GM23248 (cell line): ENCODE data around the gene CD244. TPM values are rescaled to one million over a fixed set of nuclear protein-coding genes. Genes with fewer than 3 reads are reported as not detected.

Experiments used
- DNase-seq: peaks from one replicate; pipeline ENCODE4 v3.0.0-alpha.2; 2015
- H2AFZ ChIP-seq: fragments of 200-600 bp; sonication (generic); 2 replicates; pipeline ENCODE4 v1.6.1; 2016; ENCODE audit warnings: antibody characterized with exemption
- H3F3A ChIP-seq: fragments of 200-600 bp; sonication (generic); 2 replicates; pipeline ENCODE4 v1.6.1; 2016; ENCODE audit warnings: mild to moderate bottlenecking, antibody characterized with exemption, mixed run types; ENCODE audit not compliant: insufficient read depth
- H3K27ac ChIP-seq: fragments of 200-600 bp; sonication (generic); 2 replicates; pipeline ENCODE4 v1.5.1; 2016; ENCODE audit warnings: mild to moderate bottlenecking
- H3K27me3 ChIP-seq: fragments of 200-600 bp; sonication (generic); replicated peaks from 2 replicates; pipeline ENCODE4 v1.6.1; 2016; ENCODE audit warnings: mild to moderate bottlenecking; ENCODE audit not compliant: insufficient read depth
- H3K36me3 ChIP-seq: fragments of 200-600 bp; sonication (generic); 2 replicates; pipeline ENCODE4 v1.6.1; 2016; ENCODE audit warnings: low read depth, mild to moderate bottlenecking
- H3K4me1 ChIP-seq: fragments of 200-600 bp; sonication (generic); 2 replicates; pipeline ENCODE4 v1.6.1; 2016; ENCODE audit warnings: mild to moderate bottlenecking; ENCODE audit not compliant: insufficient read depth
- H3K4me2 ChIP-seq: fragments of 200-600 bp; sonication (generic); one replicate; pipeline ENCODE4 v1.6.1; 2016; ENCODE audit warnings: mild to moderate bottlenecking; ENCODE audit not compliant: unreplicated experiment
- H3K4me3 ChIP-seq: fragments of 200-600 bp; sonication (generic); 2 replicates; pipeline ENCODE4 v1.5.1; 2016; ENCODE audit warnings: mild to moderate bottlenecking
- H3K79me2 ChIP-seq: fragments of 200-600 bp; sonication (generic); 2 replicates; pipeline ENCODE4 v1.6.1; 2016; ENCODE audit warnings: mild to moderate bottlenecking; ENCODE audit not compliant: insufficient read depth
- H3K9ac ChIP-seq: fragments of 200-600 bp; sonication (generic); 2 replicates; pipeline ENCODE4 v1.6.1; 2016; ENCODE audit warnings: mild to moderate bottlenecking
- H3K9me2 ChIP-seq: fragments of 200-600 bp; sonication (generic); 2 replicates; pipeline ENCODE4 v1.6.1; 2016; ENCODE audit warnings: mixed run types, mild to moderate bottlenecking, moderate library complexity; ENCODE audit not compliant: insufficient read depth
- H3K9me3 ChIP-seq: fragments of 200-600 bp; sonication (generic); one replicate; pipeline ENCODE4 v1.6.1; 2017; ENCODE audit warnings: low read depth
- H4K20me1 ChIP-seq: fragments of 200-600 bp; sonication (generic); 2 replicates; pipeline ENCODE4 v1.6.0; 2016; ENCODE audit not compliant: insufficient read depth
- EZH2 ChIP-seq: fragments of 200-600 bp; sonication (generic); IDR thresholded peaks from 2 replicates; pipeline ENCODE4 v1.6.1; 2018; ENCODE audit warnings: antibody characterized with exemption, mild to moderate bottlenecking; ENCODE audit not compliant: insufficient read depth, poor library complexity, severe bottlenecking
- EZH2phosphoT487 ChIP-seq: fragments of 200-600 bp; sonication (generic); IDR thresholded peaks from 2 replicates; pipeline ENCODE4 v1.6.1; 2018; ENCODE audit warnings: antibody characterized with exemption, moderate library complexity, mild to moderate bottlenecking, low read depth; ENCODE audit not compliant: insufficient read depth
- WGBS, 2 experiments: methylation state at CpG; one replicate each; pipeline ENCODE4 v1.1.6; 2015 to 2017; ENCODE audit warnings: low lambda C conversion rate in 2 of 2, low coverage in 1 of 2; ENCODE audit errors: missing lambda C conversion rate in 2 of 2; 5-methylcytosine and 5-hydroxymethylcytosine counted together
- in situ Hi-C: fragments of 300-500 bp; cut with MboI; formaldehyde crosslinking; loops from 2 replicates; pipeline ENCODE4 v1.15.0; 2020
- polyA plus RNA-seq: library from polyadenylated mRNA; unstranded; fragments of >200 nt; fragmentation: Nextera tagmentation; extraction: Ambion mirVana; gene quantifications from 2 replicates; pipeline ENCODE4 v1.2.1, GENCODE V29; 2016
- total RNA-seq: library from RNA; depleted of rRNA; stranded (reverse); fragments of >200 nt; shearing (Covaris generic); gene quantifications from 2 replicates; pipeline ENCODE4 v1.2.3, GENCODE V29; 2014

CD244 gene
- total and polyA plus RNA-seq, 2 experiments from 2014 or later: not detected

- Histone ChIP-seq H2AFZ (no peak overlapping the region), H3K9ac (no peak overlapping the region), H3F3A (no peaks in the 10 kb centered on the region), H3K4me1 (no peaks in the 10 kb centered on the region), H4K20me1 (no peaks in the 10 kb centered on the region), H3K9me3 (no peaks in the 10 kb centered on the region), H3K4me2 (no peak overlapping the region), H3K4me3 (no peak overlapping the region), H3K36me3 (no peaks in the 10 kb centered on the region), H3K9me2 (no peaks in the 10 kb centered on the region), H3K79me2 (no peaks in the 10 kb centered on the region), H3K27me3 (no peaks in the 10 kb centered on the region; the same call in 1 of the 2 replicates), H3K27ac (no peak overlapping the region)
- TF ChIP-seq EZH2phosphoT487: no peak
- TF ChIP-seq EZH2: no peak
- no peak for DNase-seq
- WGBS, 2 experiments: 32 to 41% methylated on average over 3 of the region's 3 CpGs
- in situ Hi-C loops: no loop called here
Observed at GRCh38 chr1:160819186-160819585, 43.5 kb downstream of the CD244 start.

DNA sequence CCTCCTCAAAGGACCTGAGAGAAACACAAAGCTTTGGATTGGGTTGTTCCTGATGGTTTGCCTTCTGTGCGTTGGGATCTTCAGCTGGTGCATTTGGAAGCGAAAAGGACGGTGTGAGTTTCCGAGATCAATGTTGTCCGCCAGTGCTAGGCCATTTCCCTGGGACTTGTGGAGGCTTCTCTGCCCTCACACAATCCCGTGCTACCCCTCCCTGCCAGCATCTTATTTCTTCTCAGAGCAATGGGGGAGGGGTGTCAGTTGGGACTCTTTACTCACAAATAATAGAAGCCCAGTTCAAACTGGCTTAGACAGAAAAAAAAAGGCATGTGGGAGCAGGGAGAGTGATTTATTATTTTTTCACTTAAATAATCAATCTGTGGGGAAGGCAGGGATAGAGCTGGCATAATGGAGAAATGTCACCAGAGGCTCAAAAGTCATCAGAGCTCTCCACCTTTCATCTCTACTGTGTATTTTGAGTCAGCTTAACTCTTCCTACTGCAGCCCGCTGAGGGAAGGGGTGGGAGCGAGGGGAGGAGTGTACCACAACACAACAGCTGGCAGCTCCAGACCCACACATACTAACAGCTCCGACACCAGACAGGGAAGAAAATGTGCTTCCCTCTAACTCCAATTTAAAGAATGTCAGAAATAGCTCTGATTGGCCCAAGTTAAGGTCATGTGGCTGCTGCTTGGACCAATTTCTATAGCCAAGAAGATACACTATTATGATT lies 44.3 kb downstream of the CD244 start:
- H3K4me2 ChIP-seq: no peak overlapping the region
- no peaks in the 10 kb centered on the region for H4K20me1 ChIP-seq
- DNase-seq: no peak
- no peaks in the 10 kb centered on the region; the same call in 1 of the 2 replicates for H3K27me3 ChIP-seq
- H3K9me3 ChIP-seq: no peaks in the 10 kb centered on the region
- no peaks in the 10 kb centered on the region for H3K79me2 ChIP-seq
- no peak overlapping the region for H3K27ac ChIP-seq
- H2AFZ ChIP-seq: no peak overlapping the region
- TF ChIP-seq EZH2 (no peak), EZH2phosphoT487 (no peak)
- no peaks in the 10 kb centered on the region for H3K9me2 ChIP-seq
- H3F3A ChIP-seq: no peaks in the 10 kb centered on the region
- H3K4me3 ChIP-seq: no peak overlapping the region
- no peaks in the 10 kb centered on the region for H3K36me3 ChIP-seq
- no peak overlapping the region for H3K9ac ChIP-seq
- in situ Hi-C loops: no loop called here
- no peaks in the 10 kb centered on the region for H3K4me1 ChIP-seq
- WGBS, 2 experiments: 41 to 52% methylated on average over 9 of the region's 9 CpGs

DNA sequence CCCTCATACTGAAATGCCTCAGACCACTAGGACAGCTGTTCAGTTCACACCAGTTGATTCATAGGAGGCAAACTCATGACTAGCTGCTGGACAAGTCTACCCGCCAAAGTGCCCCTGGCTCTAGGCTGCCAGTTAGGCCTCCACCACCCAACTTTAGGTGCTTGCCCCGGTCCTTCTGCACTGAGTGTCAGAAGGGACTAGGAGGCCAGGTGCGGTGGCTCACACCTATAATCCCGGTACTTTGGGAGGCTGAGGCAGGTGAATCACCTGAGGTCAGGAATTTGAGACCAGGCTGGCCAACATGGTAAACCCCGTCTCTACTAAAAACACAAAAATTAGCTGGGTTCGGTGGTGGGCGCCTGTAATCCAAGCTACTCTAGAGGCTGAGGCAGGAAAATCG lies 47.8 kb downstream of the CD244 start:
- Histone ChIP-seq H3K9me2 (no peaks in the 10 kb centered on the region), H3K79me2 (no peaks in the 10 kb centered on the region), H3K27ac (no peak overlapping the region), H3K4me3 (no peak overlapping the region), H3K4me2 (no peak overlapping the region), H3K27me3 (peaks cover 8% of the 10 kb centered on the region), H3K9me3 (no peaks in the 10 kb centered on the region), H3K4me1 (no peaks in the 10 kb centered on the region), H4K20me1 (no peaks in the 10 kb centered on the region), H3K36me3 (no peaks in the 10 kb centered on the region), H2AFZ (no peak overlapping the region), H3F3A (no peaks in the 10 kb centered on the region), H3K9ac (no peak overlapping the region)
- DNase-seq: no peak
- in situ Hi-C loops: no loop called here
- WGBS, 2 experiments: 58 to 60% methylated on average over 8 of the region's 8 CpGs
- no peak for TF ChIP-seq EZH2phosphoT487
- TF ChIP-seq EZH2: no peak

- Histone ChIP-seq H3F3A (no peaks in the 10 kb centered on the region), H3K27ac (no peak overlapping the region), H3K79me2 (no peaks in the 10 kb centered on the region), H2AFZ (no peak overlapping the region), H3K4me1 (no peaks in the 10 kb centered on the region), H4K20me1 (no peaks in the 10 kb centered on the region), H3K9me2 (no peaks in the 10 kb centered on the region), H3K36me3 (no peaks in the 10 kb centered on the region), H3K9me3 (no peaks in the 10 kb centered on the region), H3K4me3 (no peak overlapping the region), H3K27me3 (peaks cover 8% of the 10 kb centered on the region), H3K4me2 (no peak overlapping the region), H3K9ac (no peak overlapping the region)
- TF ChIP-seq EZH2 (no peak), EZH2phosphoT487 (no peak)
- 47 to 50% methylated on average over 6 of the region's 6 CpGs for WGBS, 2 experiments
- DNase-seq: no peak
- in situ Hi-C loops: no loop called here
Observed at GRCh38 chr1:160814316-160814715, 48.4 kb downstream of the CD244 start.
